Heart left ventricle (tissue), 13 donors: Measurements from ENCODE around the gene SELP.

Experiments
- CTCF ChIP-seq, 12 donors: fragments of 200-600 bp; sonication (generic) in 4 of 12; IDR thresholded peaks; one replicate each; pipeline versions ENCODE4 v1.5.0 to v1.8.0; 2018 to 2022; ENCODE audit warnings: antibody characterized with exemption in 12 of 12, mild to moderate bottlenecking in 5 of 12
- POLR2A ChIP-seq, 2 donors: fragments of 450-650 bp; IDR thresholded peaks; one replicate each; pipeline ENCODE4 v1.6.1; 2017; ENCODE audit warnings: antibody characterized with exemption in 2 of 2, mild to moderate bottlenecking in 2 of 2, moderate library complexity in 2 of 2
- donor health status: ischemic (EF 13 %, LVEDD 7.1; RV severe dilation, severe dysfunction).
- donor health status: DM: no; HTN: yes; CAD: no.
- donor health status: DM: no; HTN: no; CAD: no.
- donor health status: ischemic (EF 25% LVEDD 6.9; RV normal size, moderate dysfunction).
- donor health status: ischemic (EF 25% LVEDD 5.7; RV mildly dilated, moderate dysfunction).
- donor health status: ischemic (EF 35%, LVEDD 5.7; RV mildly dilated, moderate dysfunction).
- donor health status: nonischemic (EF 11% LVEDD 7.7; RV severe dilation, severe dysfunction).
- donor health status: DM: yes; HTN: yes; CAD: no.
- donor health status: PGD.
- donor health status: ischemic (EF 29% LVEDD 5.4; RV normal size, mild dysfunction).
- donor health status: nonischemic (EF 23%, LVEDD 6.1; RV moderate dilation, normal function).

- TF ChIP-seq POLR2A (IDR thresholded peaks at IDR 0.05) (no peak), CTCF (IDR thresholded peaks at IDR 0.05) (no peak)
Observed at GRCh38 chr1:169557131-169557530, 72.8 kb downstream of the SELP start.
